ENCODE data around the gene TMEM250. TPM values are rescaled to one million over a fixed set of nuclear protein-coding genes. Genes with fewer than 3 reads are reported as not detected.

The TMEM250 gene
- total and polyA plus RNA-seq, 2 of the 4 experiments (the other 2 are of a cell fraction), result 14.0 to 17.5 TPM

DNA sequence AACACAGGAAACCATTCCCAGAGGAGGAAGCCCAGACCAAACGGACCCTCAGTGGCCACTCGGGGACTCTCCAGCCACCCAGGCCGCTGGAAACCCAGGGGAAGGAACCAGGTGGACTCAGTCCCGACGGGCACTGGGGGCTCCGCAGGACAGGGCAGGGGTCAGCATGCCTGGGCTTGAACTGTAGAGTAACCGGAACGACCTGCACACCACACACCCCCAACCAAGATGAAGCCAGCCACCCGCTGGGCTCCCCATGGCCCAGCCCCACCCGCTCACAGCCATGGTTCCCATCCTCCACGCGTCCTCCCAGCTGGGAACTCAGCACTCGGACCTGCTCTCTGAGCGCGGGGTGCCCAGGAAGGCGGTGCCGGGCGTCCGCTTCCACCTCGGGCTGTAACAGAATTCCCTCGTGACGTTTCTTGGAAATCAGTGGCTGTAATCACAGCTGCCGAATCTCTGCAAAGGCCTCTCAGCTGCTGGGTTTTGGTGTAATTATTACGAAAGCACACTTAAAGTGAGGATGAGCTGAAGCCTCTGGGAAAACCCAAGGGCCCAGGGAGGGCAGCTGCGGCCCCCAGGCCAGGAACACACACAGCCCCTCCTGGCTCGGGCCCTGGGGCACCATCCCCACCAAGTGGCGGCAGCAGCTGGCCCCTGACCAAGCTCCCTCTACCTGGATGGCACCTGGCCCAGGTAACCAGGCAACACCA lies 37.4 kb downstream of the TMEM250 start:
- Histone ChIP-seq H3K4me3 (ENCODE audit: insufficient read depth, low read depth, low read length) (no peak overlapping the region), H3K79me1 (ENCODE audit: low read depth in 1 of 2, low read length in 2 of 2) (peaks cover 20 to 81% of the 10 kb centered on the region in 2 experiments), H3K14ac (replicated peaks; ENCODE audit: low read depth, low read length) (no peak overlapping the region), H2BK120ac (ENCODE audit: low read depth, low read length) (no peak overlapping the region), H3K9me1 (ENCODE audit: insufficient read depth, low read length) (peaks cover 2% of the 10 kb centered on the region; the same call in 1 of the 2 replicates), H3K18ac (ENCODE audit: low read depth, low read length) (no peak overlapping the region), H2AK5ac (ENCODE audit: low read depth, low read length) (no peak overlapping the region), H2BK5ac (ENCODE audit: low read depth, low read length, poor library complexity, severe bottlenecking) (no peak overlapping the region), H4K8ac (ENCODE audit: low read depth in 2 of 2, low read length in 2 of 2) (no peak overlapping the region), H2AFZ (replicated peaks; ENCODE audit: low read length, poor library complexity) (no peak overlapping the region), H4K91ac (ENCODE audit: insufficient read depth, low read depth, low read length) (no peak overlapping the region), H3K4me1 (ENCODE audit: control insufficient read depth, insufficient read depth, low read length) (peaks cover 7% of the 10 kb centered on the region; the same call in 1 of the 2 replicates), H3K56ac (ENCODE audit: extremely low read depth, insufficient read depth, low read length) (no peak overlapping the region), H3K27me3 (ENCODE audit: control insufficient read depth, insufficient read depth, low read length) (no peaks in the 10 kb centered on the region), H3K4ac (ENCODE audit: low read depth, low read length) (no peak overlapping the region), H3K27ac (ENCODE audit: insufficient read depth, low read length) (no peak overlapping the region), H3K36me3 (ENCODE audit: control insufficient read depth, insufficient read depth, low read length) (peaks cover 5% of the 10 kb centered on the region; the same call in 1 of the 2 replicates), H3K9me3 (ENCODE audit: control insufficient read depth, insufficient read depth, low read length) (no peaks in the 10 kb centered on the region), H4K20me1 (ENCODE audit: insufficient read depth, low read length) (peaks cover 84% of the 10 kb centered on the region), H3K9ac (ENCODE audit: low read depth, low read length) (no peak overlapping the region), H2BK15ac (ENCODE audit: low read depth, low read length) (no peak overlapping the region), H2AK9ac (replicated peaks; ENCODE audit: low read depth, low read length, poor library complexity) (no peak overlapping the region), H2BK20ac (ENCODE audit: low read depth, low read length) (no peak overlapping the region), H3K23ac (ENCODE audit: low read depth, low read length) (no peak overlapping the region), H3K4me2 (ENCODE audit: low read depth, low read length) (no peak overlapping the region), H4K5ac (ENCODE audit: low read depth, low read length) (no peak overlapping the region)
- TF ChIP-seq SMC3 (IDR thresholded peaks at IDR 0.05; ENCODE audit: low read depth, low read length) (no peak), CEBPB (IDR thresholded peaks at IDR 0.05; ENCODE audit: low read depth, low read length) (no peak), RAD21 (IDR thresholded peaks at IDR 0.05; ENCODE audit: low read length) (no peak), MAZ (IDR thresholded peaks at IDR 0.05; ENCODE audit: borderline replicate concordance, low read depth, low read length) (no peak), POLR2A (IDR thresholded peaks at IDR 0.05; ENCODE audit: low read depth, low read length) (no peak), RFX5 (IDR thresholded peaks at IDR 0.05; ENCODE audit: low read depth, low read length) (no peak)
- DNase-seq (peak; percentile 36), ATAC-seq (ENCODE audit: low read depth) (peak; percentile 27; the same call in 1 of the 2 replicates)
- in situ Hi-C loops (cut with MboI; ENCODE audit: low sequenced_read_pairs) (no loop called here), dilution Hi-C loops (cut with HindIII; ENCODE audit: low sequenced_read_pairs, unreplicated experiment) (no loop called here), intact Hi-C loops (cut with micrococcal nuclease) (no loop called here)
- BruUV-seq (replicated peaks), result no TSS peak
- 65% methylated on average over 14 of the region's 27 CpGs; no CpG with 5 or more reads in 1 of the 2 experiments for WGBS, 2 experiments (ENCODE audit: extremely low coverage in 2 of 2, insufficient read length in 1 of 2)
- ChIA-PET CTCF (no interaction called here), POLR2A (ENCODE audit: unreplicated experiment) (no interaction called here)

Measured in IMR-90 (cell line).